ENCODE results near the gene VSX1.

The VSX1 gene

GRCh38 chr20:25030649-25031207, 51.2 kb downstream of the VSX1 start:
- Histone ChIP-seq H3K4me3 (ENCODE audit: severe bottlenecking) (no peak overlapping the region), H3K27ac (ENCODE audit: poor library complexity, severe bottlenecking) (no peak overlapping the region), H3K9me3 (ENCODE audit: severe bottlenecking) (no peaks in the 10 kb centered on the region), H3K36me3 (ENCODE audit: low read depth) (no peaks in the 10 kb centered on the region), H3K27me3 (ENCODE audit: insufficient read depth, poor library complexity, severe bottlenecking) (no peaks in the 10 kb centered on the region), H3K4me1 (ENCODE audit: insufficient read depth, poor library complexity, severe bottlenecking) (no peaks in the 10 kb centered on the region)
- TF ChIP-seq, protein P1, sequence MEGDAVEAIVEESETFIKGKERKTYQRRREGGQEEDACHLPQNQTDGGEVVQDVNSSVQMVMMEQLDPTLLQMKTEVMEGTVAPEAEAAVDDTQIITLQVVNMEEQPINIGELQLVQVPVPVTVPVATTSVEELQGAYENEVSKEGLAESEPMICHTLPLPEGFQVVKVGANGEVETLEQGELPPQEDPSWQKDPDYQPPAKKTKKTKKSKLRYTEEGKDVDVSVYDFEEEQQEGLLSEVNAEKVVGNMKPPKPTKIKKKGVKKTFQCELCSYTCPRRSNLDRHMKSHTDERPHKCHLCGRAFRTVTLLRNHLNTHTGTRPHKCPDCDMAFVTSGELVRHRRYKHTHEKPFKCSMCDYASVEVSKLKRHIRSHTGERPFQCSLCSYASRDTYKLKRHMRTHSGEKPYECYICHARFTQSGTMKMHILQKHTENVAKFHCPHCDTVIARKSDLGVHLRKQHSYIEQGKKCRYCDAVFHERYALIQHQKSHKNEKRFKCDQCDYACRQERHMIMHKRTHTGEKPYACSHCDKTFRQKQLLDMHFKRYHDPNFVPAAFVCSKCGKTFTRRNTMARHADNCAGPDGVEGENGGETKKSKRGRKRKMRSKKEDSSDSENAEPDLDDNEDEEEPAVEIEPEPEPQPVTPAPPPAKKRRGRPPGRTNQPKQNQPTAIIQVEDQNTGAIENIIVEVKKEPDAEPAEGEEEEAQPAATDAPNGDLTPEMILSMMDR (IDR thresholded peaks at IDR 0.05; ENCODE audit: poor library complexity, severe bottlenecking), result no peak
- no peak for ATAC-seq (ENCODE audit: low read depth)
- no peak for DNase-seq (ENCODE audit: low spot score)

DNA sequence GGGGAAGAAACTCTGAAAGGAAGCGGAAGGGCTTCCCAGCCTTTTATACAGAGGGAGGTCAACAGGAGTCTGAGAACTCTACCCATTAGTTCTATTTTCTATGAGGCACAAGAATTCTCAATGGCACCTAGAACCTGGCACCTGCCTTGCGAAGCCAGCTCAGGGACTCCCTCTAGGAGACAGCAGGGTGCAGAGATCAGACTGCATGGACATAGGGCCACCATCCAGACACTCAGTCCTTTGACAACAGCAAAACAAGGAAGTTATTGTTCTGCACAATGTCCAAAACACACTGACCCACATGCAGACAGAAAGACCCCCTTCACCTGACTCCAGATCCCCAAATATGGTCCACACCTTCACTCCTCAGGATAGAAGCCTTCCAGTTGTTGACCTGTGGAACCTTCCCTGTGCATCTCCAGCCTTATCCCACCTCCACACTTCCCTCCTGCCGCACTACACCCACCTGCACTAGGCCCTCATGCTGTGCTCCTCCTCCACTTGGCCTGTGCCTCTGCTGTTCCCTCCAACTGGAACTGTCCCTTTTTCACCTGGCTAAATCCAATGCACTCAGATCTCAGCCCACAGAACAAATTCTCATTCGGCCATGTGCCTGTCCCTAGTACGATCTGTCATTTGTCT, 51.8 kb downstream of the VSX1 start:
- TF ChIP-seq, protein P1 (IDR thresholded peaks at IDR 0.05; ENCODE audit: poor library complexity, severe bottlenecking), result no peak
- no peak for ATAC-seq (ENCODE audit: low read depth)

GRCh38 chr20:25025986-25026605, 55.8 kb downstream of the VSX1 start:
- Histone ChIP-seq H3K36me3 (ENCODE audit: low read depth) (no peaks in the 10 kb centered on the region), H3K4me1 (ENCODE audit: insufficient read depth, poor library complexity, severe bottlenecking) (peaks cover 7% of the 10 kb centered on the region), H3K27ac (ENCODE audit: poor library complexity, severe bottlenecking) (no peak overlapping the region), H3K4me3 (ENCODE audit: severe bottlenecking) (no peak overlapping the region), H3K27me3 (ENCODE audit: insufficient read depth, poor library complexity, severe bottlenecking) (no peaks in the 10 kb centered on the region), H3K9me3 (ENCODE audit: severe bottlenecking) (no peaks in the 10 kb centered on the region)
- ATAC-seq (ENCODE audit: low read depth) (no peak), DNase-seq (ENCODE audit: low spot score) (peak; percentile 25)
- TF ChIP-seq, protein P1 (IDR thresholded peaks at IDR 0.05; ENCODE audit: poor library complexity, severe bottlenecking), result no peak

More for the DNA sequence above, 51.8 kb downstream of the VSX1 start:
- no peaks in the 10 kb centered on the region for H3K36me3 ChIP-seq (ENCODE audit: low read depth)
- no peak overlapping the region for H3K4me3 ChIP-seq (ENCODE audit: severe bottlenecking)
- DNase-seq (ENCODE audit: low spot score), result no peak
- H3K27ac ChIP-seq (ENCODE audit: poor library complexity, severe bottlenecking), result no peak overlapping the region
- H3K9me3 ChIP-seq (ENCODE audit: severe bottlenecking), result no peaks in the 10 kb centered on the region
- H3K27me3 ChIP-seq (ENCODE audit: insufficient read depth, poor library complexity, severe bottlenecking), result no peaks in the 10 kb centered on the region
- H3K4me1 ChIP-seq (ENCODE audit: insufficient read depth, poor library complexity, severe bottlenecking), result no peaks in the 10 kb centered on the region
